HG03520 (cell line): ENCODE measurements around the gene CEP164.
"Not testable (repeated sequence)": the region's sequence is repeated elsewhere in the genome, so short reads cannot be mapped to it uniquely, and the experiment has no call there.

Experiments
- ATAC-seq: cut with Tn5 transposase; IDR thresholded peaks from one replicate; pipeline ENCODE4 v1.9.1; 2021; ENCODE audit warnings: mild to moderate bottlenecking, moderate library complexity; ENCODE audit not compliant: unreplicated experiment

CEP164 gene

GRCh38 chr11:117437041-117437790 lies 109.6 kb downstream of the CEP164 start:
- no peak for ATAC-seq

- ATAC-seq: no peak
Observed at GRCh38 chr11:117437791-117438130, 110.1 kb downstream of the CEP164 start.

- no peak for ATAC-seq
Observed at GRCh38 chr11:117438371-117439000, 110.8 kb downstream of the CEP164 start.

DNA sequence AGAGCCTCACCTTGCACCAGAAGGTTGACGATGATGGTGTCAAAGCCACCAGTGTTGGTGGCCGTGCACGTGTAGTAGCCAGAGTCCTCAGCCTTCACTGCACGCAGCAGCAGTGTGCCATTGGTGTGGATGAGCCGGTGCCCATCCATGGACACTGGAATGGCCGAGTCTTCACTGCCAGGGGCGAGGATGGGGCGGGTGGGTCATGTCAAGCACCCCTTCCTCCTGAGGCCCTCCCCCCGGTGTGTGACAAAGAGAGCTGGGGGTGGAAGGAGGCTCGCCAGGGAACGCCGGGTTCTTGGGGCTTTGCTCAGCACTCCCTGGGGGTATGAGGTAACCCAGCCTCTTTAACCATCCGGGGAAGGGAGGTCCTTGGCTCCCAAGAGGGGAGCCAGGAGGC lies 111.6 kb downstream of the CEP164 start:
- no peak for ATAC-seq

DNA sequence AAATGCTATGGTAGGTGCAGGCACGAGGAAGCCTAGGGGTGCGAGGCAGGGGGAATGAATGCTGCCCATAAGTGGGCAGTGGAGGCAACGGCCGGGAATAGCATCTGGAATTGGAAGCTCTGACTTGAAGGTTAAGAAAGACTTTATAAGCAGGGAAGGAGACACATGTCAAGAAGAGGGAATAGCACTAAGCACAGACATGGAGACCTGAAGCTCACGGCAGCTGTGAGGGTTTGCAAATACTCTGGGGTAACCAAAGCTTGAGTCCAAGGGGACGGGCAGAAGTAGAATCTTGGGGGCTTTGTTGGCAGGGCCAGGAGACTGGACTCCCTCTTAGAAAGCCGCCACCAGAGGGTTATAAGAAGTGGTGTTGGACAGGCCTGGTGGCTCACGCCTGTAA lies 112.6 kb downstream of the CEP164 start:
- no peak for ATAC-seq

- ATAC-seq: no peak
Observed at GRCh38 chr11:117441146-117441975, 113.7 kb downstream of the CEP164 start.

- no peak for ATAC-seq
Observed at GRCh38 chr11:117442049-117442868, 114.6 kb downstream of the CEP164 start.

DNA sequence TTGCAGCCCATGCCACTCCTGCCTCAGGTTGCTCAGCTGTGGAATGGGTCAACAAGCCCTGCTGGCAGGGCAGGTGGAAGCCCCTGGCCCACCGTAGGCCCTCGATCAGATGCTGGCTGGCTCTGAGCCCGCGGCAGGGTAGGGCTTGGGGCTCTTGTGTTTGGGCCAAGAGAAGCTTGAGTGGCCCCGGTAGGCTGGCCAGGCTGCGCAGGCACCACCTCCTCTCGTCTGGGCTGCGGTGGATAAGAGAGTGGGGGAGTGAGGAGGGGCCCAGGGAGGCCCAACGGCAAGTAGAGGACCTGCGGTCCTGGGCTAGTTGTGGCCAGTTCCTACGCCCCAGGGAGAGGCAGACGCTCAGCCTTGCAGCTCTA lies 115.2 kb downstream of the CEP164 start:
- ATAC-seq: no peak

- ATAC-seq: no peak
Observed at GRCh38 chr11:117443266-117444186, 115.9 kb downstream of the CEP164 start.

GRCh38 chr11:117444256-117444655 lies 116.6 kb downstream of the CEP164 start:
- no peak for ATAC-seq

DNA sequence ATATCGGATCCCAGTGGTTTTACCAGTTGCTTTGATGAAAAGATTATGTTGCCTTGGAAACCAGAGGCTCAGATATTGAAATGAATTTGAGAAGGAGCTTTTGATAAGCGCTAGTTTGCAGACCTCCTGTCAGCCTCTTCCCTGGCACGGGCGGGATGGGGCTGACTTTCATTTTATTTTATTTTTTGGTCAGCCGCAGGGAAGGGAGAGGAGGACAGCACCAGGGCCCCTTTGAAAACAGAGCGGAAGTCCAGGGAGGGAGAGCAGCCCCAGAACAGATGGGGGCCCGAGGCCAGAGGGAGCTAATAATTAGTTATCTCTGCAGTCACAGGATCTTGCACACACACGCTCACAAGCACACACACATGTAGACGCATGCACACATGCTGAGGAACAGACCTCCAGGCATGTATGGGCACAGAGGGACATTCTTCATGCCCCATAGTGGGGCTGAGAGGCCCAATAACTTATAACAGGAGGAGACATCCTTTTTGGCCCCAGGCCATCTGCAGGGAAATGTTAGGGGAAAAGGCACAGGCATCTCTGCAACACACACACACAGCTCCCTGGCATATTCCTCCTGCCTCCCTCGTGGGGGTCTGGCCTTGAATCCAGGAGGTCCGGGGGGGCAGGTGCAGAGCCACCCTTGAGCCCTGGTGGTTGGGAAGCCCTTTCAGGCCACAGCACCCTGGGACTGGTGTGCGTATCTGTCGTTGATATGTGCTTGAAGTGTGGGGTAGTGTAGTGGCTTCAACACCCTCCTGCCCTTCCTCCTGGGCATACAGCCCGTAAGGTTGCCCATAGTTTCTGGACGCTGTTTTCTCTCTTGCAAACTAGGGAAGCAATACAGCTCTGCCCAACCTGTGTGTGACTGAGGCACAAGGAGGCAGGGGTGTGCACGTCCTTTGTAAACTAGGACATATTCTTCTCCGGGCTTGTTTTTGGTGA lies 117.3 kb downstream of the CEP164 start:
- ATAC-seq: no peak

DNA sequence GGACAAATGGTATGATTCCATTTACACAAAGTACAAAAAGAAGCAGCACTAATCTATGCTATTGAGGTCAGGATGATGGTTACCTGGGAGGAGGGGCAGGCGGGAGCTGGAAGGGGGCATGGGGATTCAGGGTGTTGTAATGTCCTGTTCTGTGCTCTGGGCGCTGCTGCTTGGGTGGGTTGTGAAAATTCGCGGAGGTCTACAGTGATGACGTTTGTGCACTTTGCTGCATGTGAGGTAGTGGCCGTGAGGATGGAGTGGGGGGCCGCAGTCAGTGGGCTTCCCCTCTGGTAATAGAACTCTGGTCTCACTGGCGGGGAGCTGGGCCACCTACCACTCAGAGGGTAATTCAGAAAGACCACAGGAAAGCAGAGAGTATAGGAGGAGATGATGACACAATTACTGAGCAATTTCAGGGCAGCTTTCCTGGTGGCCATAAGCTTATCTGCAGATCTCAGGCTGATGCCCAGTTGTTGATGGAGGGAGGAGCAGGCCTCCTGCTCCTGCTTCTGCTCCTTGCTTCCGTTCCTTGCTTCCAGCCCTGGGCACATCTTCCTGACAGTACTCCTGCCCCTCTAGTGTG lies 121.5 kb downstream of the CEP164 start:
- no peak for ATAC-seq

- ATAC-seq: no peak
Observed at GRCh38 chr11:117453886-117454563, 126.4 kb downstream of the CEP164 start.

DNA sequence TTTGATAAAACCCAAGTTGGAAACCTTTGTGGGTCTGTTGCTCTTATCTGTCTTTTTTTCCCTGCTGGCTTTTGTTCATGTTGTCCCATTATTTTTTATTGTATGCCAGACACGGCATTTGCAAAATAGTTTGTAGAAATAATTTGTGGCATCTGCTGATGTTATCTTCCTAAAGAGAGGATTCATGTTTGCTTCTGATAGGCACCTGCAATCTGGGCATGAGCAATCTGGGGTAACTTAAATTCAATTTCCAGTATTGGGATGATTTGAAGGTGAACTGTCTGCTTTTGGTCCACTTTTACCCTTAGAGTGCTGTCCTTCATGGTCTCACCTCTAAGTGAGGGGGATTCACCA lies 126.9 kb downstream of the CEP164 start:
- no peak for ATAC-seq

- peak; percentile 68 for ATAC-seq
Observed at GRCh38 chr11:117456027-117456720, 128.5 kb downstream of the CEP164 start.

- not testable (repeated sequence) for ATAC-seq
Observed at GRCh38 chr11:117456721-117457029, 129.0 kb downstream of the CEP164 start.

- ATAC-seq: no peak
Observed at GRCh38 chr11:117457031-117457785, 129.6 kb downstream of the CEP164 start.
